PC-3 (cell line): ENCODE data around the gene ZNF860.

Source experiments
- CTCF ChIP-seq: fragments of 300-600 bp; sonication (generic); conservative IDR thresholded peaks from 2 replicates; pipeline ENCODE4 v1.5.1; 2017; ENCODE audit warnings: antibody characterized with exemption, low read depth, mild to moderate bottlenecking, low read length
- EZH2 ChIP-seq: fragments of 300-600 bp; sonication (generic); IDR thresholded peaks from one replicate; pipeline ENCODE4 v1.6.1; 2017; ENCODE audit warnings: antibody characterized with exemption, mild to moderate bottlenecking, low read length; ENCODE audit not compliant: unreplicated experiment
- EZH2phosphoT487 ChIP-seq: fragments of 300-600 bp; sonication (generic); IDR thresholded peaks from 2 replicates; pipeline ENCODE4 v1.6.1; 2018; ENCODE audit warnings: mild to moderate bottlenecking, antibody characterized with exemption, low read length, borderline replicate concordance

GRCh38 chr3:31953636-31954035 lies 27.9 kb upstream of the ZNF860 start:
- no peak for TF ChIP-seq CTCF
- TF ChIP-seq EZH2 = no peak
- no peak for TF ChIP-seq EZH2phosphoT487
